ENCODE measurements around the gene RXRB.
A peak's percentile ranks its signal among the peaks of the same experiment; 100 is the strongest.
"Not testable (repeated sequence)": the region's sequence is repeated elsewhere in the genome, so short reads cannot be mapped to it uniquely, and the experiment has no call there.

Gene RXRB

GRCh38 chr6:33200219-33201146 is at the start of gene RXRB, which contains the start of gene SLC39A7:
RXRB (minus strand) TSS chr6:33200665; CDS start chr6:33200476, 189 bp downstream.
SLC39A7 (plus strand) TSS chr6:33200867; CDS start chr6:33201246, 379 bp downstream.
- peak; percentile 99 for DNase-seq

- no peak for DNase-seq
Measured at GRCh38 chr6:33249732-33250630, 49.5 kb upstream of the RXRB start.

GRCh38 chr6:33248932-33249731 is 48.7 kb upstream of the RXRB start:
- peak; percentile 99 for DNase-seq

GRCh38 chr6:33248643-33248931 is 48.1 kb upstream of the RXRB start:
- peak; percentile 67 for DNase-seq

GRCh38 chr6:33247977-33248642 is 47.6 kb upstream of the RXRB start:
- DNase-seq = peak; percentile 93

GRCh38 chr6:33243476-33243875 is 43.0 kb upstream of the RXRB start:
- no peak for DNase-seq

GRCh38 chr6:33241968-33242367 is 41.5 kb upstream of the RXRB start:
- no peak for DNase-seq

- DNase-seq = no peak
Measured at GRCh38 chr6:33237741-33238140, 37.3 kb upstream of the RXRB start.

- DNase-seq = no peak
Measured at GRCh38 chr6:33236852-33237251, 36.4 kb upstream of the RXRB start.

GRCh38 chr6:33236328-33236727 is 35.9 kb upstream of the RXRB start:
- no peak for DNase-seq

- DNase-seq = no peak
Measured at GRCh38 chr6:33235221-33235634, 34.8 kb upstream of the RXRB start.

GRCh38 chr6:33226503-33227120 is 26.1 kb upstream of the RXRB start:
- not testable (repeated sequence) for DNase-seq

GRCh38 chr6:33217681-33218080 is 17.2 kb upstream of the RXRB start:
- DNase-seq = no peak

- DNase-seq = no peak
Measured at GRCh38 chr6:33217246-33217645, 16.8 kb upstream of the RXRB start.

GRCh38 chr6:33216117-33216649 is 15.7 kb upstream of the RXRB start:
- no peak for DNase-seq

- peak; percentile 66 for DNase-seq
Measured at GRCh38 chr6:33215271-33216116, 15.0 kb upstream of the RXRB start.

- no peak for DNase-seq
Measured at GRCh38 chr6:33213989-33214335, 13.5 kb upstream of the RXRB start.

- no peak for DNase-seq
Measured at GRCh38 chr6:33213166-33213988, 12.9 kb upstream of the RXRB start.

- no peak for DNase-seq
Measured at GRCh38 chr6:33212857-33213165, 12.3 kb upstream of the RXRB start.
